SK-N-SH treated with all-trans-retinoic acid at 6 μM for 48 hours (cell line): Measurements from ENCODE around the gene FAM13A.

ENCODE experiments used
- CSDC2 ChIP-seq: fragments of 250-450 bp; sonication (Bioruptor Pico); IDR thresholded peaks from 2 replicates; pipeline ENCODE4 v1.5.0; 2020; ENCODE audit warnings: mild to moderate bottlenecking, moderate library complexity
- ISL1 ChIP-seq: fragments of 250-450 bp; sonication (Bioruptor Pico); IDR thresholded peaks from 2 replicates; pipeline ENCODE4 v2.1.2; 2022; ENCODE audit warnings: mild to moderate bottlenecking, moderate library complexity
- TCF4 ChIP-seq: fragments of 250-450 bp; sonication (Bioruptor Pico); IDR thresholded peaks from 2 replicates; pipeline ENCODE4 v1.8.0; 2021; ENCODE audit warnings: mild to moderate bottlenecking, moderate library complexity, borderline replicate concordance
- TOX ChIP-seq: fragments of 250-450 bp; sonication (Bioruptor Pico); IDR thresholded peaks from 2 replicates; pipeline ENCODE4 v1.8.0; 2021; ENCODE audit warnings: mild to moderate bottlenecking, moderate library complexity, borderline replicate concordance
- ZC3H10 ChIP-seq: fragments of 250-450 bp; sonication (Bioruptor Pico); IDR thresholded peaks from 2 replicates; pipeline ENCODE4 v1.5.1; 2021; ENCODE audit warnings: mild to moderate bottlenecking, moderate library complexity
- ZNF70 ChIP-seq: fragments of 450-650 bp; formaldehyde crosslinking; IDR thresholded peaks from 2 replicates; pipeline ENCODE4 v1.5.0; 2020; ENCODE audit warnings: mild to moderate bottlenecking, moderate library complexity
- TF ChIP-seq, protein P1 (sequence below): fragments of 250-450 bp; sonication (Bioruptor Pico); IDR thresholded peaks from 2 replicates; pipeline ENCODE4 v1.5.1; 2020; ENCODE audit warnings: low read depth, mild to moderate bottlenecking, moderate library complexity
- TF ChIP-seq, protein P2 (sequence below): fragments of 250-450 bp; sonication (Bioruptor Pico); IDR thresholded peaks from 2 replicates; pipeline ENCODE4 v1.8.0; 2021; ENCODE audit warnings: low read depth, mild to moderate bottlenecking, moderate library complexity, borderline replicate concordance

DNA sequence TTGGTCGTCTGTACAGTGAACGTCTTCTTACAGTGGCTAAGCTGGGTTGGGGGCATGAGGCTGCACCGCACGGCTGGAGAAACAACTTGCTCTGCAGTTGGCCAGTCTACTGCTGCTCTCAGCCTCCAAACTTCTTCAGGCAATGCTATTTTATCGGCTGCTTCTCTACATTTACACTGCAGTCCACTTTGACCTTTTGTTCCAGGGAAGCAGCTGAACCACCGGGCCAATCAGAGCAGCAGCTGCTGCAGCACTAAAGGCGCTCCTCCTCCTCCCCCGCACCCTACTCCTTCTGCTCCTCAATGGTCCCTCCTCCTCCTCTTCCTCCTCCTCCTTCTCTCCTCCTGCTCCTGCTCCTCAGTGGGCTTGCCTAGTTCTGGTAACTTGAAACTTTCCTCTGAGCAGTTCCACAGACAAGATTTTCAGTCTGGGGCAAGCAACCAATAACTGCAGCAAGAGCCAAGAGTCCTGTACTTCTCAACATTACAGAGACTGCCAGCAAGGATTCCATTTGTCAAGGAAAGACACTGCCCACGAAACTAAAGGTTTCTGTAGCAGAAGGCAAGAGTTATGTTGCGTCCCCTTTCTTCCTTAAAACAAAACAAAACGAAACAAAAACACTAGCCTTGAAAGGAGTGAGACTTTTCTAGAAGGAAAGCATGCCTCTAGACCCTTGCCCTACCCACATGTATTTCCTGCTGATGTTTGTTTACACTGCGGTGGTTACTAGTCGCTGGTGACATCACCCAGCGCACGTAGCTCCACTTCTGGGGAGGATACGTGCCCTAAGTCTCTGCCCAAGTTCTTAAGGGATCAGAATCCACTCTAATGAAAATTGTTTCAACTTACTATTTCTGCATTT, 233.7 kb downstream of the FAM13A start:
- no peak for TF ChIP-seq ZC3H10 (CRISPR knock-in tag)
- TF ChIP-seq, protein P1, sequence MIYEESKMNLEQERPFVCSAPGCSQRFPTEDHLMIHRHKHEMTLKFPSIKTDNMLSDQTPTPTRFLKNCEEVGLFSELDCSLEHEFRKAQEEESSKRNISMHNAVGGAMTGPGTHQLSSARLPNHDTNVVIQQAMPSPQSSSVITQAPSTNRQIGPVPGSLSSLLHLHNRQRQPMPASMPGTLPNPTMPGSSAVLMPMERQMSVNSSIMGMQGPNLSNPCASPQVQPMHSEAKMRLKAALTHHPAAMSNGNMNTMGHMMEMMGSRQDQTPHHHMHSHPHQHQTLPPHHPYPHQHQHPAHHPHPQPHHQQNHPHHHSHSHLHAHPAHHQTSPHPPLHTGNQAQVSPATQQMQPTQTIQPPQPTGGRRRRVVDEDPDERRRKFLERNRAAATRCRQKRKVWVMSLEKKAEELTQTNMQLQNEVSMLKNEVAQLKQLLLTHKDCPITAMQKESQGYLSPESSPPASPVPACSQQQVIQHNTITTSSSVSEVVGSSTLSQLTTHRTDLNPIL = no peak
- no peak for TF ChIP-seq TOX (CRISPR knock-in tag)
- no peak for TF ChIP-seq ISL1 (CRISPR knock-in tag)
- TF ChIP-seq, protein P2, sequence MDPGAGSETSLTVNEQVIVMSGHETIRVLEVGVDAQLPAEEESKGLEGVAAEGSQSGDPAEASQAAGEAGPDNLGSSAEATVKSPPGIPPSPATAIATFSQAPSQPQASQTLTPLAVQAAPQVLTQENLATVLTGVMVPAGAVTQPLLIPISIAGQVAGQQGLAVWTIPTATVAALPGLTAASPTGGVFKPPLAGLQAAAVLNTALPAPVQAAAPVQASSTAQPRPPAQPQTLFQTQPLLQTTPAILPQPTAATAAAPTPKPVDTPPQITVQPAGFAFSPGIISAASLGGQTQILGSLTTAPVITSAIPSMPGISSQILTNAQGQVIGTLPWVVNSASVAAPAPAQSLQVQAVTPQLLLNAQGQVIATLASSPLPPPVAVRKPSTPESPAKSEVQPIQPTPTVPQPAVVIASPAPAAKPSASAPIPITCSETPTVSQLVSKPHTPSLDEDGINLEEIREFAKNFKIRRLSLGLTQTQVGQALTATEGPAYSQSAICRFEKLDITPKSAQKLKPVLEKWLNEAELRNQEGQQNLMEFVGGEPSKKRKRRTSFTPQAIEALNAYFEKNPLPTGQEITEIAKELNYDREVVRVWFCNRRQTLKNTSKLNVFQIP (CRISPR knock-in tag) = no peak
- TF ChIP-seq TCF4 = no peak
- no peak for TF ChIP-seq ZNF70 (CRISPR knock-in tag)
- TF ChIP-seq CSDC2 (CRISPR knock-in tag) = no peak
